CD4-positive, alpha-beta memory T cell (primary cell): Measurements from ENCODE around the gene ENTR1. TPM values are rescaled to one million over a fixed set of nuclear protein-coding genes. Genes with fewer than 3 reads are reported as not detected.

Experiments used
- CTCF ChIA-PET: fragments of 350-600 bp; sonication (Branson Sonifier 250); formaldehyde crosslinking; loops from one replicate; lab custom pipeline; 2021; ENCODE audit warnings: inconsistent platforms; ENCODE audit not compliant: partially characterized antibody; lab: Charles Lee
- POLR2A ChIA-PET: fragments of 350-600 bp; sonication (Branson Sonifier 250); formaldehyde crosslinking; loops from one replicate; lab custom pipeline; 2021; ENCODE audit not compliant: partially characterized antibody; lab: Charles Lee
- DNase-seq, 5 donors: peaks; one replicate each; pipeline versions ENCODE4 v3.0.0 to v3.0.0-alpha.2; 2020 to 2022; ENCODE audit warnings: mixed read lengths in 1 of 5
- H3K27ac ChIP-seq: one replicate; pipeline ENCODE4 v1.7.0; 2013; ENCODE audit warnings: low read depth, low read length
- H3K27me3 ChIP-seq: 2 replicates; pipeline ENCODE4 v1.7.0; 2013; ENCODE audit warnings: mild to moderate bottlenecking, low read length, moderate library complexity; ENCODE audit not compliant: insufficient read depth
- H3K36me3 ChIP-seq: 2 replicates; pipeline ENCODE4 v1.7.0; 2013; ENCODE audit warnings: mild to moderate bottlenecking, low read length, moderate library complexity; ENCODE audit not compliant: insufficient read depth
- H3K4me1 ChIP-seq: 2 replicates; pipeline ENCODE4 v1.7.0; 2013; ENCODE audit warnings: mild to moderate bottlenecking, low read length, moderate library complexity; ENCODE audit not compliant: insufficient read depth
- H3K4me3 ChIP-seq, 2 donors: one replicate each; pipeline ENCODE4 v1.7.0; 2013; ENCODE audit warnings: low read length in 2 of 2, mild to moderate bottlenecking in 1 of 2
- H3K9me3 ChIP-seq, 2 donors: one replicate each; pipeline ENCODE4 v1.7.0; 2013; ENCODE audit warnings: low read length in 2 of 2, control low read depth in 1 of 2; ENCODE audit not compliant: control insufficient read depth in 1 of 2
- H3K27ac Mint-ChIP-seq, 7 donors: one replicate each; pipeline ENCODE4 v1.8.0; 2020 to 2021; ENCODE audit warnings: mixed read lengths in 7 of 7, mild to moderate bottlenecking in 6 of 7, inconsistent platforms in 3 of 7, moderate library complexity in 3 of 7
- H3K27me3 Mint-ChIP-seq, 2 donors: one replicate each; pipeline ENCODE4 v1.8.0; 2020 to 2021; ENCODE audit warnings: mixed read lengths in 2 of 2
- H3K36me3 Mint-ChIP-seq, 2 donors: one replicate each; pipeline ENCODE4 v1.8.0; 2020 to 2021; ENCODE audit warnings: mixed read lengths in 2 of 2, inconsistent platforms in 1 of 2, mild to moderate bottlenecking in 1 of 2
- H3K4me1 Mint-ChIP-seq, 4 donors: one replicate each; pipeline ENCODE4 v1.8.0; 2020 to 2021; ENCODE audit warnings: mixed read lengths in 4 of 4, mild to moderate bottlenecking in 1 of 4
- H3K4me3 Mint-ChIP-seq, 8 donors: one replicate each; pipeline ENCODE4 v1.8.0; 2020 to 2021; ENCODE audit warnings: mixed read lengths in 8 of 8, mild to moderate bottlenecking in 7 of 8, moderate library complexity in 6 of 8, inconsistent platforms in 3 of 8
- H3K9me3 Mint-ChIP-seq, 8 donors: one replicate each; pipeline ENCODE4 v1.8.0; 2020 to 2021; ENCODE audit warnings: mixed read lengths in 8 of 8, mild to moderate bottlenecking in 5 of 8, inconsistent platforms in 3 of 8, moderate library complexity in 1 of 8
- intact Hi-C: fragments of 100-400 bp; cut with micrococcal nuclease; formaldehyde crosslinking; loops from one replicate; pipeline ENCODE4 v1.15.1; 2023
- polyA plus RNA-seq, 2 donors: library from polyadenylated mRNA; unstranded; fragments of 300-500 nt; fragmentation: Illumina TruSeq; gene quantifications; one replicate each; pipeline ENCODE4 v1.2.3, GENCODE V29; 2021
- total RNA-seq, 2 experiments: library from RNA; stranded (reverse); gene quantifications; one replicate each; pipeline ENCODE4 v1.2.3, GENCODE V29; 2021

ENTR1 gene
- total and polyA plus RNA-seq, 4 experiments from 2014 or later = 8.3 to 85.9 (median 47.8) TPM

DNA sequence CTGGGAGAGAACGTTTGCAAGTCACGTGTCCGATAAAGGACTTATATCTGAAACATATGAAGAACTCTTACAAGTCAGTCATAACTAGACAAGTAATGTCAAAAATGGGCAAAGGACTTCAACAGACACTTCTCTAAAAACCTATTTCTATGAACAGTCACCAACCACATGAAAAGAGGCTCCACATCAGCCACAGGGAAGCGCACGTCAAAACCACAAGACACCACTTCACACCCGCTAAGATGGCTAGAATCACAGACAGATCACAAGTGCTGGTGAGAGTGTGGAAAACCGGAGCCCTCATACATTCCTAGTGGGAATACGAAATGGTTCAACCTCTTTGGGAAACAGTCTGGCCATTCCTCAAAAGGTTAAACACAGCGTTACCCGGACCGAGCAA, 25.4 kb downstream of the ENTR1 start:
- no peaks in the 10 kb centered on the region for H3K9me3 Mint-ChIP-seq
- no peaks in the 10 kb centered on the region for H3K27me3 ChIP-seq
- DNase-seq = peak in 4 of 5 donors; percentile 53 to 69 (median 65)
- intact Hi-C loops = no loop called here
- ChIA-PET CTCF (interaction anchor here (1.3 kb wide), 1 partner anchor 22 kb away, joined by 8 read pairs; the partner anchor contains the start of gene DNLZ), POLR2A (interaction anchor here (1.4 to 2.0 kb wide), 2 partner anchors 21 to 25 kb away, joined by 3 to 11 read pairs; partner anchors contain the start of gene DNLZ)
- no peaks in the 10 kb centered on the region for H3K9me3 ChIP-seq
- peaks cover 26 to 56% of the 10 kb centered on the region in 2 donors for H3K36me3 Mint-ChIP-seq
- H3K36me3 ChIP-seq = peaks cover 17% of the 10 kb centered on the region
- no peak overlapping the region for H3K27ac ChIP-seq
- H3K4me3 Mint-ChIP-seq = peak overlapping the region in 5 of 8 donors; percentile 46 to 65 (median 51)
- H3K4me1 Mint-ChIP-seq = peaks cover 0 to 27% (median 14%) of the 10 kb centered on the region in 4 donors
- H3K27me3 Mint-ChIP-seq = no peaks in the 10 kb centered on the region
- H3K4me3 ChIP-seq = no peak overlapping the region
- peaks cover 22% of the 10 kb centered on the region for H3K4me1 ChIP-seq
- H3K27ac Mint-ChIP-seq = peak overlapping the region in 4 of 7 donors; percentile 17 to 77 (median 60)

DNA sequence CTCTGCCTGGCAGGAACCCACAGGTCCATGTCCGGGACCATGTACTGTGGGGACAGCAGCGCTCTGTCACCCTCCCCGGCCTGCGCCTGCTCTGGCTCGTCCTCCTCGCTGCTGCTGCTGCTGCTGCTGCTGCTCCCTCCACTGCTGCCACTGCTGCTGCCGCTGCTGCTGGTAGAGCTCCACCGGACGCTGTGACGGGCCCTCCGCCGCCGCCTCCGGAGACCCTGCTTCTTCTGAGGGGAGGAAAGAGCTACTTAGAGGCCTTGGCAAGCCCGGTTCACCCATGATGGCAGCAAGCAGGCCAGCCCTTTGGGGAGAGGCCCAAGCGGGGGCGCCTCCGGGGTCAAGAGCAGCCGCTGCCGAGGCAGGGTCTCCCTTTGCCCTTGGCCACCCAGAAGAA, 27.0 kb downstream of the ENTR1 start:
- H3K27me3 ChIP-seq = no peaks in the 10 kb centered on the region
- Mint-ChIP-seq H3K4me1 (peaks cover 0 to 27% (median 12%) of the 10 kb centered on the region in 4 donors), H3K4me3 (no peak overlapping the region), H3K27me3 (no peaks in the 10 kb centered on the region), H3K36me3 (peaks cover 14 to 43% of the 10 kb centered on the region in 2 donors), H3K27ac (no peak overlapping the region), H3K9me3 (no peaks in the 10 kb centered on the region)
- no peak for DNase-seq
- peaks cover 12% of the 10 kb centered on the region for H3K36me3 ChIP-seq
- no peak overlapping the region for H3K27ac ChIP-seq
- H3K9me3 ChIP-seq = no peaks in the 10 kb centered on the region
- H3K4me1 ChIP-seq = peaks cover 22% of the 10 kb centered on the region
- ChIA-PET POLR2A (no interaction called here), CTCF (no interaction called here)
- intact Hi-C loops = no loop called here
- H3K4me3 ChIP-seq = no peak overlapping the region

- H3K9me3 Mint-ChIP-seq = no peaks in the 10 kb centered on the region
- no peak for DNase-seq
- no peaks in the 10 kb centered on the region for H3K27me3 Mint-ChIP-seq
- no peak overlapping the region for H3K27ac ChIP-seq
- H3K36me3 ChIP-seq = peaks cover 8% of the 10 kb centered on the region
- H3K36me3 Mint-ChIP-seq = peaks cover 6 to 37% of the 10 kb centered on the region in 2 donors
- H3K4me1 Mint-ChIP-seq = peaks cover 0 to 27% (median 12%) of the 10 kb centered on the region in 4 donors
- no peak overlapping the region for H3K4me3 ChIP-seq
- H3K4me1 ChIP-seq = peaks cover 22% of the 10 kb centered on the region
- H3K27me3 ChIP-seq = no peaks in the 10 kb centered on the region
- no peaks in the 10 kb centered on the region for H3K9me3 ChIP-seq
- intact Hi-C loops = no loop called here
- ChIA-PET CTCF (no interaction called here), POLR2A (no interaction called here)
- H3K4me3 Mint-ChIP-seq = no peak overlapping the region
- no peak overlapping the region for H3K27ac Mint-ChIP-seq
These were observed 28.4 kb downstream of the ENTR1 start for GRCh38 chr9:136381966-136382513.

DNA sequence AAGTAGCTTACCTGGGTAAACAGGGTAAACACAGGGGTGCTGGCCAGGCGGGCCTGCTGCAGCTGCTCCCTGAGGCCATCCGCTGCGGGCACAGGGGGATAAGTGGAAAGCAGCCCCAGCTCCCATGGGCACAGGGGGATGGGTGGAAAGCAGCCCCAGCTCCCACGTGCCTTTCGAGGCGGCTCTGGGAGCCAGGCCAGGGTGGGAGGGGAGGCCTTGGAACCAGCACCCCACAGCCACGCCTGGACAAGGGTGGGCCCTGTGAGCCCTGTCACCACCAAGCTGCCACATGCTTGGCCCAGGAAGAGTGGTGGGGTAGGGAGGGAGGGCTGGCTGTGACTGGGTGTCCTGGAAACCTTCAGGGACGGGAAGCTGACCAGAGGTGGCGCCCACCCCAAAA, 29.1 kb downstream of the ENTR1 start:
- H3K4me3 Mint-ChIP-seq = no peak overlapping the region

DNA sequence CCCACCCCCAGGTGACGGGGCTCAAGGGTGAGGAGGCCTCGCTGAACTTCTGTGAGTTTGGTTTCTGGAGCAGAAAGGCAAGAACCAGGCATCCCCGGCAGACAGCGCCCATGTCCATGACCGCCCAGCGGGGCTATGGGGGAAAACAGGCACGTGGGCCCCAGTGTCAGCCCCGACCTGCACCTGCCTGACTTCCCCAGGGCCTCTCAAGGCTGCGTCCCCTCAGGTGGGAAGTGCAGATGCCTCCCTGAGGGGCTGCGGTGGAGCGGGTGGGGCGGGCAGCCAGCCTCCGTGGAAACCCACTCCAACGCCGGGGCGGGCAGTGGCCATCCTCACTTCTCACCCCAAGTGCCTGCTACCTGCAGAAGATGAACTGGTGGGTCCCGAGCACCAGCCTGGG, 30.0 kb downstream of the ENTR1 start:
- CTCF ChIA-PET = no interaction called here
- Mint-ChIP-seq H3K4me3 (no peak overlapping the region), H3K27ac (no peak overlapping the region), H3K4me1 (peaks cover 0 to 16% (median 8%) of the 10 kb centered on the region in 4 donors), H3K9me3 (no peaks in the 10 kb centered on the region), H3K36me3 (peaks cover 6 to 24% of the 10 kb centered on the region in 2 donors), H3K27me3 (no peaks in the 10 kb centered on the region)
- H3K4me3 ChIP-seq = no peak overlapping the region
- intact Hi-C loops = no loop called here
- no peak for DNase-seq
- H3K27me3 ChIP-seq = no peaks in the 10 kb centered on the region
- H3K27ac ChIP-seq = no peak overlapping the region
- H3K36me3 ChIP-seq = peaks cover 8% of the 10 kb centered on the region
- H3K4me1 ChIP-seq = peaks cover 14% of the 10 kb centered on the region
- no peaks in the 10 kb centered on the region for H3K9me3 ChIP-seq
- POLR2A ChIA-PET = no interaction called here

More for the DNA sequence above, 29.1 kb downstream of the ENTR1 start:
- Mint-ChIP-seq H3K27ac (no peak overlapping the region), H3K27me3 (no peaks in the 10 kb centered on the region), H3K36me3 (peaks cover 6 to 32% of the 10 kb centered on the region in 2 donors), H3K4me1 (peaks cover 0 to 26% (median 12%) of the 10 kb centered on the region in 4 donors), H3K9me3 (no peaks in the 10 kb centered on the region)
- intact Hi-C loops = no loop called here
- Histone ChIP-seq H3K4me3 (no peak overlapping the region), H3K4me1 (peaks cover 22% of the 10 kb centered on the region), H3K27me3 (no peaks in the 10 kb centered on the region), H3K27ac (no peak overlapping the region), H3K9me3 (no peaks in the 10 kb centered on the region), H3K36me3 (peaks cover 8% of the 10 kb centered on the region)
- DNase-seq = no peak
- POLR2A ChIA-PET = no interaction called here
- CTCF ChIA-PET = no interaction called here

- Histone ChIP-seq H3K4me3 (no peak overlapping the region), H3K27me3 (no peaks in the 10 kb centered on the region), H3K36me3 (peaks cover 8% of the 10 kb centered on the region), H3K27ac (no peak overlapping the region), H3K4me1 (peaks cover 9% of the 10 kb centered on the region), H3K9me3 (no peaks in the 10 kb centered on the region)
- Mint-ChIP-seq H3K4me1 (peaks cover 0 to 12% (median 4%) of the 10 kb centered on the region in 4 donors), H3K4me3 (no peak overlapping the region), H3K27ac (no peak overlapping the region), H3K36me3 (peaks cover 4 to 21% of the 10 kb centered on the region in 2 donors), H3K9me3 (no peaks in the 10 kb centered on the region), H3K27me3 (no peaks in the 10 kb centered on the region)
- CTCF ChIA-PET = no interaction called here
- intact Hi-C loops = no loop called here
- POLR2A ChIA-PET = no interaction called here
- no peak for DNase-seq
These were observed 30.5 kb downstream of the ENTR1 start for GRCh38 chr9:136379891-136380290.

DNA sequence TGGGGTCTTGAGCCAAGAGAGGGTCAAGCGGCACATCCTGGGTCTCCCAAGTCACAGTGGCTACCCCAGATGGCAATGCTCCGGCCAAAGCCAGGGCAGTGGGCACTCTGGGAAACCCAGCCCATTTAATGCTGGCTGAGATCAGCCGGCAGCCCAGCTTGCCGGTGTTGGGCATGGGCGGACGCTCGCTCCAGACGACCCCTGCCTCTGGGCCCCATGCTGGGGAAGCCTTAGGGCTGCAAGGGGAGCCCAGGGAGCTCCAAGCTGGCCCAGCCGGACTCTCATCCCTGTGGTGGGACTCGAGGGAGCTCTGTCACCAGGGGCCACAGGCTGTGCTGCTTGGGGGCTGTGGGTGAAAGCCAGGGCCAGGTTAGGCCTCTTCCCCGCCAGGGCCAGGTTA, 31.0 kb downstream of the ENTR1 start:
- Mint-ChIP-seq H3K36me3 (peaks cover 0 to 16% of the 10 kb centered on the region in 2 donors), H3K9me3 (no peaks in the 10 kb centered on the region), H3K4me3 (no peak overlapping the region), H3K27me3 (no peaks in the 10 kb centered on the region), H3K4me1 (peaks cover 0 to 7% (median 0%) of the 10 kb centered on the region in 4 donors), H3K27ac (no peak overlapping the region)
- H3K4me3 ChIP-seq = no peak overlapping the region
- POLR2A ChIA-PET = no interaction called here
- H3K9me3 ChIP-seq = no peaks in the 10 kb centered on the region
- peaks cover 8% of the 10 kb centered on the region for H3K36me3 ChIP-seq
- CTCF ChIA-PET = no interaction called here
- no peaks in the 10 kb centered on the region for H3K27me3 ChIP-seq
- peaks cover 4% of the 10 kb centered on the region for H3K4me1 ChIP-seq
- intact Hi-C loops = no loop called here
- DNase-seq = no peak
- H3K27ac ChIP-seq = no peak overlapping the region
